HG02588 (cell line): ENCODE measurements around the gene SEMA3B.
"Not testable (repeated sequence)": the region's sequence is repeated elsewhere in the genome, so short reads cannot be mapped to it uniquely, and the experiment has no call there.

ENCODE experiments used
- ATAC-seq: cut with Tn5 transposase; IDR thresholded peaks from one replicate; pipeline ENCODE4 v1.9.1; 2021; ENCODE audit warnings: mild to moderate bottlenecking, moderate library complexity; ENCODE audit not compliant: unreplicated experiment

The SEMA3B gene

DNA sequence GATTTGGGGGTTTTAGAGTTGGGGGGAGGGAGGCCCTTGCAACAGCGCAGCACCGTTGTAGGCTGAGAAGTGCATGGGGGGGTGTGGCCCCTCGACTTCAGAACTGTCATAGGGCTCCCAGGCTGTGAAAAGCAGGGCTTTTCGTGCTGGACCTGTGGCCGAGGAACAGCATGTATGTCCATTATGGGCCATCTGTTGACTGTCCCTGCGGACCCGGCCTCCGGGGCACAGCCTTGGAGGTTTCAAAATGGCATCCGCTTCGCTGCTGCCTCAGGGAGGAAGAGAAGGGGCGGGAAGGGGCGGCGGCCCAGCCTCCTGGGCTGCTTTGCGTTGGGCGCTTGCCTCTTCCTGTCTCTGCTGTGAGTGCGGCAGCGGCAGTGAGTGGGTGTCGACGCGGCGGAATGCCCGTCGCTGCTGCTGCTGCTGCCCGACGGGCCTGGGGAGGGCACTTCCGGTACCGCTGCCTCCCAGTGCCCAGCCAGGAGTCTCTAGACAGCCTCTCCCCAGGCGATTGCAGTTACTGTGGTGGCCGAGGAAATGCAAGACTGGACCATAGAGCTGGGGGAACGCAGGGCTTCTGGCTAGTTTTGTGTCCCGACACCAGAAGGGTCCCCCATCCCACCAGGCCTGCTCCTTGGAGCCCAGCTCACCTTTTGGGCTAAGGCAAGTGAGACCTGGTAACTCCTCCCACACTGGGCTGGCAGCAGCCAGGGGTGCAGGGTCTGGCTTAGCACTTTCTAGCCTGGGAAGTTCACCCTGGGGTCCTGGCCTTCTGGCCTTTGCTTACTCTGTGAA, 31.0 kb upstream of the SEMA3B start:
- ATAC-seq = peak; percentile 33

DNA sequence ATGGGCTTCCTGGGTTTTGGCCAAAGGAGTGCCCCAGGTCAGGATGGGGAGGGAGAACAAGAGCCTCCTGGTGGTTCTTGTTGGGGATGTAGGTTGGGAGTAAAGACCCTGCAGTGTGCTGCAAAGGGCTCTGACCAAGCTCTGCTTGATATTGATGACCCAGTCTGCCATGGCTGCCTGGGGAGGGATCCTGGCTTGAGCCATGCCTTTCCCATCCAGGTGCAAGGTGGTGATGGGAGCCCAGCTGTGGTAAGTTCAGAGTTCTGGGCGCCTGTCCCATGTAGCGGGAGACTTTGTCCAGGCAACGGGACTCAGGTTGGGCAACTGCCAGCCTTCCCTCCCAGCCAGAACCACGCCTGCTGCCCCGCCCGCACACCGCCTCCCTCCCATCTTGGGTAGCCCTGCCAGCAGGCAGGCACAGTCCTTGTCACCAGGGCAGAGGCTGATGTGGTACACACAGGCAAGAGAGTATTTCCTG, 30.4 kb upstream of the SEMA3B start:
- ATAC-seq = no peak

DNA sequence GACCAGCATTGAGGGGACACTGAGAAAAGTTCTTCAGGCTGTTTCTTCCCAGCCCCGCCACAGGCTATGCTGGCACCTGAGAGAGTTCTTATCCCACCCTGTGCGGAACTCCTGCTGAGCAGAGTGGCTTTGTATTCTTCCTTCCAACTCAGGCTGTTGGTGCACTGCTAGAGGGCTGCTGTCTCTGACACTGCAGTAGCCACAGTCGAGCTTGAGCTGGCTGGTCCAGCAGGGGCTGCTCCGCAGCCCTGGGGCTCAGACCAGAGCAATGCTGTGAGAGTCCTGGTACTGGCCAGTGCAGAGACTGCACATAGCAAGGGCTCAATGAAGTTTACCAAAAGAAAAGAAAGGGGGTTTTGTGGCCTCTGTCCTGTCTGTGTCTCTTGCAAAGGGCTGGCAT, 29.3 kb upstream of the SEMA3B start:
- ATAC-seq = no peak

DNA sequence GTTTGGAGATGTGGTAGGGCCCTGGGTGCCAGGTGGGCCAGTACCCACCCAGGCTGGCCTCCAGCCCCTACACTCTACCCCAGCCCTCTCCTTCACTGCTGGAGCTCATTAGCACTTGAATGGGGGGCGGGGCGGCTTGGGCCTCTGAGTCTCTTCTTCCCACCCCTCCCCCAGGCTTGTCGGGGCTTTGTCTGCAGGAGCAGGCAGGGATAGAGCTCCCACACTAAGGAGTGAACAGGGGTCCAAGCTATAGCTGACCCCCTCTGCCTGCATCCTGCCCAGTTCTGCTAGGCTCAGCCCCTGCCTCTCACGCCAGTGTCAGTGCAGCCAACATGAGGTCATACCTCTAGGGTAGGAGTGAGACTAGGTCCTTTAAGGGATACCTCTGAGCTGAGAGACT, 27.8 kb upstream of the SEMA3B start:
- ATAC-seq = no peak

DNA sequence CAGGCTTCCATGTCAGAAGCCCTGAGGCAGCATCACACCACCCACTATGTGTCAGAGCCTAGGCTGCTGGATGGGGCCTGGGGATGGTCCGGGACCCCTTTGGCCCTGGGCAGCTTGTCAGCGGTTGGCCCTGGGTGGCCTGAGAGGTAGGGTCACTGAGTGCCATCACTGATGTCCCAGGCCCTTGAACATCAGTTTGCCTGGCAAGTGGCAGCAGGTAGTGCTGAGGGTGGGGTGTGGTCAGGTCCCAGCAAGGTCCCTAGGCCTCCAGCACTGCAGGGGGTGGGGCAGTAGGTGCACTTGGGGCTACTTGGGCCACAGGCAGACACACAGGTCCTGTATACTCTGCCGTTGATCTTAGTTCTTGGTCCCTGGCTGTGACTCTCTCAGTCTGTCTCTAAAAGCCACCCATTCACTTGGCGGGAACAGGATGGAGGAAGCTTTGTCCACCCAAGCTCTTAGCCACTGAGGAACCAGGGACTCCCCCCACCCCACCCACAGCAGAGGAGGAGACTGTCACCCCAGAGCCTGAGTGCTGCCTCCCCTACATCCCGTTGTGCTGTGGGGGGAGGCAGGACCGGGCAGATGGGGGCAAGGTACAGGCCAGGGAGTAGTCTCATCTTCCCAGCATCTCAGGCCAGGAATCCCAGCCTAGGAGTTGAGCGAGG, 27.1 kb upstream of the SEMA3B start:
- ATAC-seq = no peak

DNA sequence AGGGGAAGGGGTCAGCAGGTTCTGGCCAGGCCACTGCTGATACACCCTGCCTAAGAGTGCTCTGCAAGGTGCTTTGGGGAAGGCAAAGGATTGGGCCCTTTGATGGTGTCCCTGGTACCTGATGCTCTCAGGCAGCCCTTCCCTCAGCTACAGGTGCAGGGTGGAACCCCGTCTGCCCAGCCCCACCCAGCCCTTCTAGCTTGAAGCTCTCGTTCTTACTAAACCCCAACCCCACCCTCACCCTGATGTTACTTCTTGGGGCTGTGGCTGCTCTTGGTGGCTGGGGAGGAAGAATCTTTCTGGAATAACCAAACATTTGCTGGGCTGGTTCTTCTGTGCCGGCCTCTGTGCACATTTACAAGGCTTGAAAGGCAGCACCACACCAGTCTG, 26.6 kb upstream of the SEMA3B start:
- ATAC-seq = no peak

DNA sequence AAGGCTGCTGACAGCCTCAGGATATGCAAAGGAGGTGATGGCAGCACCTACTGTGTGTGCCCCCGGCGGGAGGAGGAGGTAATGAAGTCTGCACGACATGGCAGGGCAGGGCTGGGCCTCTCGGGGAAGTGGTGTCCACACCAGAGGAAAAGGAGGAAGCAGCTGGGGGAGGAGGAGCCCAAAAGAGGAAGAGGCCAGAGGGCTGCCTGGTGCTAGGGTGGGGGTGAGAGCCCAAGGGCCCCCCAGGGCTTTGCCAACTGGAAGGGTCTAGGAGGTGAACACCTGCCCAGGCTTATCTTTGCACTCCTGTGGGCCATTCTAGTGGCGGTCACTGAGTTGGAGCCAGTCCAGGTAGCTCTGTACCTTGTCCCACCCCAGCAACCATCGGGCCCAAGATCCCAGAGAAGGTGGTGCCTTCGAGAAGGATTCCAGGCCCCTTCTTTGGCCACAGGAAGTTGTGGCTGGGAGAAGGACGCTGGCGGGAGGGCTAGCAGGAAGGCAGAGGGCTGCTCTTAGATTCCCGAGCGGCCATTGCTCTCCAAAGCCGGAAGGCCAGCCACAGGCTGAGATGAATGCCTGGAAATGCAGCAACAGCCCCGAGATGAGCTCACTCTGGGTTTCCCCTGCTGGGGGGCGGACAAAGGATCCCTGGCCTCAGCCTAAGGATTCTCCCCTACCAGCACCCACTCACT, 25.9 kb upstream of the SEMA3B start:
- ATAC-seq = no peak

DNA sequence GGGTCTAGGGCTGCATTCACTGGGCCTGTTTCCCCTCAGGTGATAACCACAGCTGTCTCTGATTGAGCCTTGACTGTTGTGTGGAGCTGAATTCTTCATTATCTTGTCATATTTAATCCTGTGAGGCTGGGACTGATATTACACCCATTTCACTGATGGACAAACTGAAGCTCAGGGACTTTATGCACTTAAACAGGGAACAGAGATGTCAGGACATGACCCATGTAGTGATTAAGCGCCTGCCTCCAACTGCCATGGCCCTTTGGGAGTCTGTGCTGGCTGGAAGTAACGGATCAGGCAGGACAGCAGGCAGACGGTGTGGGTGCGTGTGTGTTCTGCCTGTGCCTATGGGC, 25.4 kb upstream of the SEMA3B start:
- no peak for ATAC-seq

DNA sequence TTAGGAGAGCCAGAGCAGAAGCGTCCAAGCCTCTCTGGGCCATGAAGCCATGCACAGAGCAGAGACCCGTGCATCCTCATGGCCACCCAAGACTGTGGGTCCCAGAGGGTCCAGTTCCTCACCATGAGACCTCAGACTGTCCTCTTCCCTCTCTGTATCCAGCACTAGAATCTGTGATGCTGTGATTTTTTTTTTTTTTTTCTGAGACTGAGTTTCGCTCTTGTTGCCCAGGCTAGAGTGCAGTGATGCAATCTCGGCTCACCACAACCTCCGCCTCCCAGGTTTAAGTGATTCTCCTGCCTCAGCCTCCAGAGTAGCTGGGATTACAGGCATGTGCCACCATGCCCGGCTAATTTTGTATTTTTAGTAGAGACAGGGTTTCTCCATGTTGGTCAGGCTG, 24.1 kb upstream of the SEMA3B start:
- not testable (repeated sequence) for ATAC-seq

DNA sequence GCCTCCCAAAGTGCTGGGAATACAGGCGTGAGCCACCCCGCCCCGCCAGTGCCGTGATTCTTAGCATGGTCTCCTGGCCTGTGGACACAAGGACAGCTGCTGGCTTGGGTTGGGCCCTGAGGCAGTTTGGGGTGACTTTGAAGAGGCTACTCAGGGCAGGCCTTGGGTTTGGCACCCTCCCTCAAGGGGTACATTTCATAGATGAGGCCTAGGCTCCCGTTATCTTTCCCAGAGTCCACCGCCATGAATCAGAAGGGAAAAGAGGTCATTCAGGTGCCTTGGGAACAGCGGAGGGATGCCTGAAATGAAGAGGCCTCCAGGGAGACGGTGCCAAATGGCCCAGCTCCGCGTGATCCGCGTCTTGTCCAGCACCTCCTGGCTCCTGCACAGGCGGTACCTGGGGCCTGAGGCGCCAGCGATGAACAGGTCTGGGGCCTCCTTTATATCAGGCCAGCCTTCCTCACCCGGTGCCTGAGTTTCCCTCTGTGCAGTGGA, 23.6 kb upstream of the SEMA3B start:
- no peak for ATAC-seq

DNA sequence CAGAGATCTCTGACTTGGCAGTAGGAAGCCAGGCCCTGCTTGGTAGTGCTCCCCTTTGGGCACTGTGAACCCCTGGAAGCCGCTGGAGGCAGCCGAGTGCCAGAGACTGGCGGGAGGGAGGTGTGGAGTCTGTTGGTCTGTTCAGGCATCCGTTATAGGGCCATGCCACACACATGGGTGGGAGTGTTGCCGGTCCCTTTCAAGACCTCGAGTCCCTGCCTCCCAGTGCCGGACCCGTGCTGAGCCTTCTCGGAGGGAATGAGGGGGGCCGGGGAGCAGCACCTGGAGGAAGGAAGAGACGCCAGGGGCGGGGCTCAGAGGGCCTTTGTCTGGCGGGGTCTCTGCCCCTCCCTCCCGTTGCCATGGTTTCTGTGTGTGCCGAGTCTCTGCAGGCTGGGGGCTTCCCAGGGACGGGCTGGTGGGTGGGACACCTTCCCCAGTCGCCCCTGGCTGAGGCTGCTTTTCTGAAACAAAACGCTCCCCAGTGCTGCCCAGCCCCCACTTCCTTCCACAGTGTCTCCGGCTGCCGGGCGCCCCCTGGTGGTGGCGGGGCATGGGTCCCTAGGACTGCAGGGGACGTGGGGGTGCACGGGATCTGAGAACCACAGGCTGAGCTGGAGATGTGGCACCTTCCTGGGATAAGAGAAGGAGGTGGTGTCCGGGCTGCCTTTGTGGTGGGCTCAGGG, 23.0 kb upstream of the SEMA3B start:
- peak; percentile 56 for ATAC-seq

DNA sequence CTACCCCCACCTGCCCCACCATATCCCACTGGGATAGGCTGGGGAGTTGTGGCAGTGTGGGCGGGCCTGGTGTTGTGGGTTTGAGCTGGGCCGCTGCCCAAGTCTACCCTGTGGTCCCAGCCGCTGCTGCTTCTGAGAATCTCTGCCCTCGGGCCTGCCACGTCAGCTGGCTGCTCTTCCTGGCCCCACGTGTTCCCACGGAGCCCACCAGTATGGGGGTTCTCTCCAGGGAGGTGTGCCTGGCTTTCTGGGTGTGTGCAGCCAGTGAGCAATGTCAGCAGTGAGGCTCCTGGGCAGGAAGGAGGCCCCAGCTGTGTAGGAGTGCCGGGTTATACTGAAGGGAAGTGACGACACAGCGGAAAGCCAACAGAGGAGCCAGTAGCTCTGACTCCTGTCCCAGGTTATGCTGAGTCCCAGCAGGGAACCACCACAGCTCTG, 22.4 kb upstream of the SEMA3B start:
- peak; percentile 35 for ATAC-seq

DNA sequence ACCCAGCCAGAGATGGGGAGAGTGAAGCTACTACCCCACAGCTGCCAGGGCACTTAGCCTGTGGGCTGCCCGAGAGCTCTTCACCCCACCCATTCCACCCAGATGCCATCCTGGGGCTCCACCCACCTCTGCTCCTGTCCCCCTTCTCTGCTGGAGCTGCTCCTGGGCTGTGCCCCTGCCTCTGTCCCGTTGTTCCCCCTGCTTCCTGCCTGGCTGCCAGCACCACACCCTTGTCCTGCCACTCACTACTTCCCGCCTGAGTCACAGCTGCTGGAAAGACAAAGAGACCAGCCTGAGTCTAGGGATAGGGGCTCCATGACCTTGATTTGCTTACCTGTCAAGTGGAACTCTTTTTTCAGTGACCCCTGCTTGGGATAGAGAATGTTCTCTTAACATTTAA, 20.6 kb upstream of the SEMA3B start:
- ATAC-seq = no peak

DNA sequence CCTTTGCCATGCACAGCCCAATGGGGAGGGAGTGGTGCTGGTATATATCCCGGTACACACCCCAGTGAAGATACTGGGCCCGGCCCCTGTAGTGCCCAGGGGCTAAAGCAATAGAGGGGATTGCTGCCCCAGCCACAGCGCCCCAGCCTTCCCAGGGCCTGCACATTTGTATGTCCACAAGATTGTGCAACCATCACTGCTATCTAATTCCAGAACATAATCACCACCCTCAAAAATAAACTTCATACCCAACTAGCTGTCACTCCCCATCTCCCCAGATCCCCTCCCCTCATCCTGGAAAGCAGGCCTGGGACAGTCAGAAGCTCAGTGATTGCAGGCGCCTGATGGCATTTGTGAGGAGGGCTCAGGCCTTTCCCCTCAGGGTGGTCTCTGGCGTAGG, 19.5 kb upstream of the SEMA3B start:
- ATAC-seq = no peak

DNA sequence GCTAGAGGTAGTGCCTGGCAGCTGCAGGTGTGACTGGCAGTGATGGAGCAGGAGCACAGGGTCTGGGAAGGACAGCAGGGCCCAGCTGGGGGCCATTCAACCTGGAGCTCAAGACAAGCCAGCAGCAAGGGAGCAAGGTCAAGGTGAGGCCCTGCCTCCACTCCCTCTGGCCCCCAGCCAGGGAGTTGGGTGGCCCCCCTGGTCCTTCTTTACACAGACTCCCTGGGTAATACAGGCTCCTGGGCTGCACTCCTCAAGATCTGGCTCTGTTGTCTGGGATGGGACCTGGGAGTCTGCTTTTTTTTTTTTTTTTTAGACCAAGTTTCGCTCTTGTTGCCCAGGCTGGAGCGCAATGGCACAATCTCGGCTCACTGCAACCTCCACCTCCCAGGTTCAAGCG, 18.4 kb upstream of the SEMA3B start:
- ATAC-seq = no peak

DNA sequence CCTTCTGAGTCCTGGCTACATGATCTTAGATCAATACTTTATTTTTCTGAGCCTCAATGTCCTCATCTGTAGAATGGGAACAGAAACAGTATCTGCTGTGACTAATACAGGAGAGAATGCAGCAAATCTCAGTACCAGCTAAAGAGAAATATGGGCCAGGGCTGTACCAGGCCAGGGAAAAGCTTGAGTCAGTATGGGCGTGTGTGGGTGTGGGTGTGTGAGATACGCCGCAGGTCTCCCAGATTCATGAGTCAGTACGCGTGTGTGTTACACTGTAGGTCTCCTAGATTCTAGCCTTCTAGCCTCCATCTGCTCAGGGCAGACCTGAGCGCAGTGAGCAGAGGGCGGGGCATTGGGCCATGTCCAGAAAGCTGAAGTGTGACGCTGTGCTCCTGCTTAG, 17.7 kb upstream of the SEMA3B start:
- ATAC-seq = no peak

DNA sequence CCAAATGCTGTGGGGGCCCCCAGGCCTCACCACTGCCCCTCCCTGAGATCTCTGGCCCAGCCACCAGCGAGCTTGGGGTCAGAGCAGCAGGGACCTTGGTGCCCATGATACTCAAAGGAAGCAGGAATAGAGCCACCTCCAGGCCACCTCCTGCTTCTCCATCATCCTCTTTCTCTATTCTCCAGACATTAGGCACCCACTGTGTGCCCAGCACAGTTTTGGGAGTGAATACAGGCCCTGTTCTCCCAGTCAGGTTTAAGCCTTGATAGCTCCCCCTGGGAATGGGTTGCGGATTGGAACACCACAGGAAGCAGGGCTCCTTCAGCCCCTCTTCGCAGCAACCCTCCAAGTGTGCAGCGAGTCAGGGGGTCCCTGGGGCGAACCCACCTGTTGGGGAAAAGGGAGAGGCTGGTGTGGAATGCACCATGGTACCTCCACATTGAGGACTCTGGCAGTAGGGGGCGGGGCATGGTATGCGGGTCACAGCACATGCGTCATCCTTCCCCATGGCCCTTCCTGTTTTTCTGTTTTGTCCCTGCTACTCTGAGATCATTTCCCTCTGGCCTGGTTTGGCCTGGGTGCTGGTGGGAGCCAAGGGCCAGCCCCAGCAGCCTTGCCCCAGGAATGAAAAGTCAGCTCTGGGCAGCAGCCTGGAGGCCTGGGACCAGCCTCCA, 14.2 kb upstream of the SEMA3B start:
- no peak for ATAC-seq

DNA sequence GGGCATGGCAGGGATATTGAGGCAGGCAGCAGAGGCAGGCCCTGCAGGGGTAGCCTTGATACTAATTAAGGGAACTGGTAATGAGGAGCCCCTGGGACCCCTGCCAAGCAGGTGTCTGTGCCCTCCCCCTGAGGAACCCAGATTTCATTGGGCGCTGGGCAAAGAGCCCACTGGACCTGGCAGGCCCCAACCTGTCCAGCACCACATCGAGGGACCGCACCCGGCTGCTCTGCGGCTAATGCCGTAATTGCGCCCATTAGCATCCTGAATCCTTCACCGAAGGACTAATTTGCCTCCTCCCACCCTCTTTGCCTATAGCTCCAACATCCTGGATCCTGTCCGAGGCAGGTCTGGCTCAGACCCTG, 13.7 kb upstream of the SEMA3B start:
- no peak for ATAC-seq

DNA sequence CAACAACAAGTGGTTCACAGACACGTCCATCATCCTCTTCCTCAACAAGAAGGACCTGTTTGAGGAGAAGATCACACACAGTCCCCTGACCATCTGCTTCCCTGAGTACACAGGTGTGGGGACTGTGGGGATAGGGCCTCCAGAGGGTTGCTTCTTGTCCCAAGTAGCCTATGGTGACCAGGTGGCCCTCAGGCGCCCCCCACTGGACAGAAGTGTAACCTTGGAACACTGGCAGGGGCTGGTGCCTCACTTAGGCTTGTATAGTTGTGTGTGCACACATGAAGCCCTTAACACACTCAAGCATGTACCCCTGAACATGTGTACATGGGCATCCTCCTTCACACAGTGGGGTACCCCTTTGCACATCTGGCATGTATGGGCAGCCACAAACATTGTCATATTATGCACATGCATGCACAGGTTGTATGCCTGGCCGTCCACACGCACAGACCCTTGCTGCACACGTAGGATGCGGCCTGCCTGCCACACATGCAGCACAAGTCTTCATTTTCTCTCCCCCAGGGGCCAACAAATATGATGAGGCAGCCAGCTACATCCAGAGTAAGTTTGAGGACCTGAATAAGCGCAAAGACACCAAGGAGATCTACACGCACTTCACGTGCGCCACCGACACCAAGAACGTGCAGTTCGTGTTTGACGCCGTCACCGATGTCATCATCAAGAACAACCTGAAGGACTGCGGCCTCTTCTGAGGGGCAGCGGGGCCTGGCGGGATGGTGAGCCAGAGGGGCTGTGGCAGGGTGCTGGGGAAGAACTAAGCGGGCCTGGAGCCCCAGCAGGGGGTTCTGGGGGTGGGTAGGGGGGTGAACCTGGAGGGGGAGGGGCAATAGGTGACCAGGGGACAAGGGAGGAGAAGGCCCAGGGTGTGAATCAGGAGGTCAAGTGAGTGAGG, 11.7 kb upstream of the SEMA3B start:
- ATAC-seq = no peak
